ENCODE measurements around the gene FOXO6. TPM values are rescaled to one million over a fixed set of nuclear protein-coding genes. Genes with fewer than 3 reads are reported as not detected.

Gene FOXO6
- total and polyA plus RNA-seq, 7 experiments from 2014 or later = 0.66 to 1.3 TPM; not detected in 5

- Histone ChIP-seq H3K4me1 (ENCODE audit: control insufficient read depth in 2 of 2, insufficient read depth in 2 of 2, low read length in 2 of 2) (peaks cover under 1 to 10% of the 10 kb centered on the region in 2 donors), H3K36me3 (ENCODE audit: control insufficient read depth in 2 of 3, insufficient read depth in 3 of 3, low read length in 3 of 3) (no peaks in the 10 kb centered on the region), H3K27me3 (ENCODE audit: control insufficient read depth in 2 of 2, insufficient read depth in 2 of 2, low read length in 2 of 2) (peaks cover 5 to 14% of the 10 kb centered on the region in 2 donors), H3K9me3 (ENCODE audit: control insufficient read depth in 2 of 3, low read length in 3 of 3) (no peaks in the 10 kb centered on the region), H3K4me3 (ENCODE audit: low read length) (no peak overlapping the region), H3K27ac (ENCODE audit: low read depth, low read length) (no peak overlapping the region)
- ATAC-seq (peak; percentile 20), DNase-seq (peak in 1 of 9 donors; percentile 60)
- ChIA-PET CTCF (interaction anchor here (0.6 kb wide), 1 partner anchor 50 kb away, joined by 3 read pairs; no protein-coding TSS in a partner anchor), POLR2A (no interaction called here)
- Mint-ChIP-seq H3K27me3 (peaks cover 29 to 68% (median 36%) of the 10 kb centered on the region in 5 donors), H3K4me1 (peaks cover 0 to 22% (median 12%) of the 10 kb centered on the region in 7 donors), H3K9me3 (no peaks in the 10 kb centered on the region), H3K4me3 (peak overlapping the region in 7 of 10 donors; percentile 10 to 75 (median 57)), H3K36me3 (no peaks in the 10 kb centered on the region), H3K27ac (peak overlapping the region in 1 of 9 donors; percentile 60)
- intact Hi-C loops (cut with micrococcal nuclease) = loop anchor here in 1 of 2 donors (10.0 kb wide), 2 partner anchors 661 to 1589 kb away; partner anchors contain the start of gene SLC2A1
Measured at GRCh38 chr1:41365772-41366454, 4.7 kb downstream of the FOXO6 start.

- peak; percentile 47 for ATAC-seq
- no peaks in the 10 kb centered on the region for H3K36me3 ChIP-seq (ENCODE audit: control insufficient read depth in 2 of 3, insufficient read depth in 3 of 3, low read length in 3 of 3)
- H3K4me3 ChIP-seq (ENCODE audit: low read length) = peak overlapping the region; percentile 20
- Mint-ChIP-seq H3K36me3 (no peaks in the 10 kb centered on the region), H3K4me1 (peaks cover 0 to 22% (median 12%) of the 10 kb centered on the region in 7 donors), H3K27ac (peak overlapping the region in 2 of 9 donors; percentile 50 to 60), H3K4me3 (peak overlapping the region in 9 of 10 donors; percentile 27 to 75 (median 68)), H3K9me3 (no peaks in the 10 kb centered on the region), H3K27me3 (peaks cover 31 to 68% (median 36%) of the 10 kb centered on the region in 5 donors)
- DNase-seq = peak in 8 of 9 donors; percentile 29 to 64 (median 44)
- H3K4me1 ChIP-seq (ENCODE audit: control insufficient read depth in 2 of 2, insufficient read depth in 2 of 2, low read length in 2 of 2) = peaks cover 0 to 10% of the 10 kb centered on the region in 2 donors
- no peaks in the 10 kb centered on the region for H3K9me3 ChIP-seq (ENCODE audit: control insufficient read depth in 2 of 3, low read length in 3 of 3)
- H3K27ac ChIP-seq (ENCODE audit: low read depth, low read length) = no peak overlapping the region
- intact Hi-C loops (cut with micrococcal nuclease) = loop anchor here in 1 of 2 donors (10.0 kb wide), 2 partner anchors 662 to 1588 kb away; partner anchors contain the start of gene SLC2A1
- H3K27me3 ChIP-seq (ENCODE audit: control insufficient read depth in 2 of 2, insufficient read depth in 2 of 2, low read length in 2 of 2) = peaks cover 5 to 14% of the 10 kb centered on the region in 2 donors
- ChIA-PET CTCF (no interaction called here), POLR2A (no interaction called here)
Measured at GRCh38 chr1:41366455-41367287, 5.4 kb downstream of the FOXO6 start.

- DNase-seq (no peak), ATAC-seq (no peak)
- intact Hi-C loops (cut with micrococcal nuclease) = loop anchor here in 1 of 2 donors (10.0 kb wide), 2 partner anchors 662 to 1588 kb away; partner anchors contain the start of gene SLC2A1
- peaks cover 31 to 65% (median 36%) of the 10 kb centered on the region in 5 donors for H3K27me3 Mint-ChIP-seq
- ChIA-PET POLR2A (no interaction called here), CTCF (no interaction called here)
- H3K27ac Mint-ChIP-seq = peak overlapping the region in 1 of 9 donors; percentile 65
- peak overlapping the region in 9 of 10 donors; percentile 45 to 75 (median 62) for H3K4me3 Mint-ChIP-seq
- H3K4me1 Mint-ChIP-seq = peaks cover 0 to 22% (median 12%) of the 10 kb centered on the region in 7 donors
- H3K27ac ChIP-seq (ENCODE audit: low read depth, low read length) = no peak overlapping the region
- H3K36me3 Mint-ChIP-seq = no peaks in the 10 kb centered on the region
- peaks cover 0 to 10% of the 10 kb centered on the region in 2 donors for H3K4me1 ChIP-seq (ENCODE audit: control insufficient read depth in 2 of 2, insufficient read depth in 2 of 2, low read length in 2 of 2)
- no peaks in the 10 kb centered on the region for H3K9me3 ChIP-seq (ENCODE audit: control insufficient read depth in 2 of 3, low read length in 3 of 3)
- H3K9me3 Mint-ChIP-seq = no peaks in the 10 kb centered on the region
- H3K4me3 ChIP-seq (ENCODE audit: low read length) = no peak overlapping the region
- H3K27me3 ChIP-seq (ENCODE audit: control insufficient read depth in 2 of 2, insufficient read depth in 2 of 2, low read length in 2 of 2) = peaks cover 5 to 14% of the 10 kb centered on the region in 2 donors
- no peaks in the 10 kb centered on the region for H3K36me3 ChIP-seq (ENCODE audit: control insufficient read depth in 2 of 3, insufficient read depth in 3 of 3, low read length in 3 of 3)
Measured at GRCh38 chr1:41367288-41367642, 6.0 kb downstream of the FOXO6 start.

- ChIA-PET CTCF (interaction anchor here (0.6 kb wide), 1 partner anchor 656 kb away, joined by 3 read pairs; no protein-coding TSS in a partner anchor), POLR2A (no interaction called here)
- Mint-ChIP-seq H3K4me3 (no peak overlapping the region), H3K27me3 (peaks cover 39 to 61% (median 44%) of the 10 kb centered on the region in 5 donors), H3K36me3 (no peaks in the 10 kb centered on the region), H3K27ac (no peak overlapping the region), H3K9me3 (no peaks in the 10 kb centered on the region), H3K4me1 (peaks cover 0 to 18% (median 12%) of the 10 kb centered on the region in 7 donors)
- intact Hi-C loops (cut with micrococcal nuclease) = loop anchor here in 1 of 2 donors (10.0 kb wide), 2 partner anchors 664 to 1586 kb away; partner anchors contain the start of gene SLC2A1
- no peak overlapping the region for H3K4me3 ChIP-seq (ENCODE audit: low read length)
- ATAC-seq (no peak), DNase-seq (no peak)
- no peak overlapping the region for H3K27ac ChIP-seq (ENCODE audit: low read depth, low read length)
- H3K36me3 ChIP-seq (ENCODE audit: control insufficient read depth in 2 of 3, insufficient read depth in 3 of 3, low read length in 3 of 3) = no peaks in the 10 kb centered on the region
- peaks cover 0 to 9% of the 10 kb centered on the region in 2 donors for H3K27me3 ChIP-seq (ENCODE audit: control insufficient read depth in 2 of 2, insufficient read depth in 2 of 2, low read length in 2 of 2)
- H3K9me3 ChIP-seq (ENCODE audit: control insufficient read depth in 2 of 3, low read length in 3 of 3) = no peaks in the 10 kb centered on the region
- H3K4me1 ChIP-seq (ENCODE audit: control insufficient read depth in 2 of 2, insufficient read depth in 2 of 2, low read length in 2 of 2) = peaks cover 0 to 10% of the 10 kb centered on the region in 2 donors
Measured at GRCh38 chr1:41368366-41368765, 7.1 kb downstream of the FOXO6 start.

GRCh38 chr1:41368801-41369200 lies 7.6 kb downstream of the FOXO6 start:
- ChIA-PET POLR2A (no interaction called here), CTCF (interaction anchor here (0.6 kb wide), 2 partner anchors 74 to 657 kb away, joined by 3 read pairs; no protein-coding TSS in a partner anchor)
- Histone ChIP-seq H3K4me3 (ENCODE audit: low read length) (no peak overlapping the region), H3K27ac (ENCODE audit: low read depth, low read length) (no peak overlapping the region), H3K36me3 (ENCODE audit: control insufficient read depth in 2 of 3, insufficient read depth in 3 of 3, low read length in 3 of 3) (no peaks in the 10 kb centered on the region), H3K9me3 (ENCODE audit: control insufficient read depth in 2 of 3, low read length in 3 of 3) (no peaks in the 10 kb centered on the region), H3K4me1 (ENCODE audit: control insufficient read depth in 2 of 2, insufficient read depth in 2 of 2, low read length in 2 of 2) (peaks cover 0 to 10% of the 10 kb centered on the region in 2 donors), H3K27me3 (ENCODE audit: control insufficient read depth in 2 of 2, insufficient read depth in 2 of 2, low read length in 2 of 2) (peaks cover 0 to 9% of the 10 kb centered on the region in 2 donors)
- intact Hi-C loops (cut with micrococcal nuclease) = loop anchor here in 1 of 2 donors (10.0 kb wide), 2 partner anchors 664 to 1586 kb away; partner anchors contain the start of gene SLC2A1
- ATAC-seq (no peak), DNase-seq (no peak)
- peaks cover 0 to 15% (median 9%) of the 10 kb centered on the region in 7 donors for H3K4me1 Mint-ChIP-seq
- peaks cover 40 to 57% (median 45%) of the 10 kb centered on the region in 5 donors for H3K27me3 Mint-ChIP-seq
- no peaks in the 10 kb centered on the region for H3K36me3 Mint-ChIP-seq
- peak overlapping the region in 1 of 9 donors; percentile 65 for H3K27ac Mint-ChIP-seq
- H3K9me3 Mint-ChIP-seq = no peaks in the 10 kb centered on the region
- peak overlapping the region in 1 of 10 donors; percentile 29 for H3K4me3 Mint-ChIP-seq

GRCh38 chr1:41369531-41369930 lies 8.3 kb downstream of the FOXO6 start:
- H3K27me3 Mint-ChIP-seq = peaks cover 40 to 59% (median 43%) of the 10 kb centered on the region in 5 donors
- no peak overlapping the region for H3K27ac Mint-ChIP-seq
- no peak for DNase-seq
- intact Hi-C loops (cut with micrococcal nuclease) = loop anchor here in 1 of 2 donors (10.0 kb wide), 2 partner anchors 665 to 1585 kb away; partner anchors contain the start of gene SLC2A1
- ChIA-PET CTCF (interaction anchor here (0.6 kb wide), 1 partner anchor 75 kb away, joined by 3 read pairs; no protein-coding TSS in a partner anchor), POLR2A (no interaction called here)
- no peak overlapping the region for H3K27ac ChIP-seq (ENCODE audit: low read depth, low read length)
- peaks cover 0 to 10% of the 10 kb centered on the region in 2 donors for H3K4me1 ChIP-seq (ENCODE audit: control insufficient read depth in 2 of 2, insufficient read depth in 2 of 2, low read length in 2 of 2)
- no peaks in the 10 kb centered on the region for H3K36me3 Mint-ChIP-seq
- no peaks in the 10 kb centered on the region for H3K36me3 ChIP-seq (ENCODE audit: control insufficient read depth in 2 of 3, insufficient read depth in 3 of 3, low read length in 3 of 3)
- H3K4me3 Mint-ChIP-seq = no peak overlapping the region
- H3K9me3 ChIP-seq (ENCODE audit: control insufficient read depth in 2 of 3, low read length in 3 of 3) = no peaks in the 10 kb centered on the region
- no peak for ATAC-seq
- peaks cover 0 to 14% (median 8%) of the 10 kb centered on the region in 7 donors for H3K4me1 Mint-ChIP-seq
- no peak overlapping the region for H3K4me3 ChIP-seq (ENCODE audit: low read length)
- H3K27me3 ChIP-seq (ENCODE audit: control insufficient read depth in 2 of 2, insufficient read depth in 2 of 2, low read length in 2 of 2) = peaks cover 0 to 9% of the 10 kb centered on the region in 2 donors
- H3K9me3 Mint-ChIP-seq = no peaks in the 10 kb centered on the region

All from naive thymus-derived CD4-positive, alpha-beta T cell (primary cell).